GM23248 (cell line): Measurements from ENCODE around the gene KCNJ10.

Experiments used
- EZH2 ChIP-seq: fragments of 200-600 bp; sonication (generic); IDR thresholded peaks from 2 replicates; pipeline ENCODE4 v1.6.1; 2018; ENCODE audit warnings: antibody characterized with exemption, mild to moderate bottlenecking; ENCODE audit not compliant: insufficient read depth, poor library complexity, severe bottlenecking
- EZH2phosphoT487 ChIP-seq: fragments of 200-600 bp; sonication (generic); IDR thresholded peaks from 2 replicates; pipeline ENCODE4 v1.6.1; 2018; ENCODE audit warnings: antibody characterized with exemption, moderate library complexity, mild to moderate bottlenecking, low read depth; ENCODE audit not compliant: insufficient read depth

GRCh38 chr1:160052936-160053335, 17.0 kb downstream of the KCNJ10 start:
- TF ChIP-seq EZH2: no peak
- TF ChIP-seq EZH2phosphoT487: no peak
